ENCODE data around the gene TAS2R1. TPM values are rescaled to one million over a fixed set of nuclear protein-coding genes. Genes with fewer than 3 reads are reported as not detected.
"Not testable (repeated sequence)": the region's sequence is repeated elsewhere in the genome, so short reads cannot be mapped to it uniquely, and the experiment has no call there.

Gene TAS2R1
- total RNA-seq, 1 experiment from 2014 or later = not detected

DNA sequence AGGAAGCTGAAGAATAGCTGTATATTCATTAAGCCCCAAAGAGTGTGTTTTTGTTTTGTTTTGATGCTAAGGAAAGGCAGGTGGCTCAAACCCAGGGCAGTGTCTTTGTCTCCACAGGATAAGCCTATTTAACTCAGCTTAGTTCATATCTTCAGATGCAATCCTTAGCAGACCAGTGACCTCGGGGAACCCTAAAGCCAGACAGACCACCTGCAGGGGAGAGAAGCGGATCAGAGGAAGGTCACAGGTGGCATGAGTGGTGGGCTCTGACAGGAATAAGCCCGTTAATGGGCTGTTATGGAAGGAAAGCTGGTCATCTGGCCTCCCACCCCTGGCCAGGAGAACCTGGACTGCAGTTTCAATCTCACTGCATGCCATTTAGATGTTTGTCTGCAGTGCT is 30.8 kb downstream of the TAS2R1 start (continued):
- TF ChIP-seq, protein P1, sequence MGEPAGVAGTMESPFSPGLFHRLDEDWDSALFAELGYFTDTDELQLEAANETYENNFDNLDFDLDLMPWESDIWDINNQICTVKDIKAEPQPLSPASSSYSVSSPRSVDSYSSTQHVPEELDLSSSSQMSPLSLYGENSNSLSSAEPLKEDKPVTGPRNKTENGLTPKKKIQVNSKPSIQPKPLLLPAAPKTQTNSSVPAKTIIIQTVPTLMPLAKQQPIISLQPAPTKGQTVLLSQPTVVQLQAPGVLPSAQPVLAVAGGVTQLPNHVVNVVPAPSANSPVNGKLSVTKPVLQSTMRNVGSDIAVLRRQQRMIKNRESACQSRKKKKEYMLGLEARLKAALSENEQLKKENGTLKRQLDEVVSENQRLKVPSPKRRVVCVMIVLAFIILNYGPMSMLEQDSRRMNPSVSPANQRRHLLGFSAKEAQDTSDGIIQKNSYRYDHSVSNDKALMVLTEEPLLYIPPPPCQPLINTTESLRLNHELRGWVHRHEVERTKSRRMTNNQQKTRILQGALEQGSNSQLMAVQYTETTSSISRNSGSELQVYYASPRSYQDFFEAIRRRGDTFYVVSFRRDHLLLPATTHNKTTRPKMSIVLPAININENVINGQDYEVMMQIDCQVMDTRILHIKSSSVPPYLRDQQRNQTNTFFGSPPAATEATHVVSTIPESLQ (CRISPR knock-in tag; IDR thresholded peaks at IDR 0.05) = no peak
- no peak for TF ChIP-seq ZBTB21 (CRISPR knock-in tag; IDR thresholded peaks at IDR 0.05; ENCODE audit: borderline replicate concordance)
- TF ChIP-seq, protein P2, sequence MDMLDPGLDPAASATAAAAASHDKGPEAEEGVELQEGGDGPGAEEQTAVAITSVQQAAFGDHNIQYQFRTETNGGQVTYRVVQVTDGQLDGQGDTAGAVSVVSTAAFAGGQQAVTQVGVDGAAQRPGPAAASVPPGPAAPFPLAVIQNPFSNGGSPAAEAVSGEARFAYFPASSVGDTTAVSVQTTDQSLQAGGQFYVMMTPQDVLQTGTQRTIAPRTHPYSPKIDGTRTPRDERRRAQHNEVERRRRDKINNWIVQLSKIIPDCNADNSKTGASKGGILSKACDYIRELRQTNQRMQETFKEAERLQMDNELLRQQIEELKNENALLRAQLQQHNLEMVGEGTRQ (CRISPR knock-in tag; IDR thresholded peaks at IDR 0.05) = no peak
- TF ChIP-seq MYBL2 (CRISPR knock-in tag; IDR thresholded peaks at IDR 0.05) = no peak
- TF ChIP-seq, protein P3, sequence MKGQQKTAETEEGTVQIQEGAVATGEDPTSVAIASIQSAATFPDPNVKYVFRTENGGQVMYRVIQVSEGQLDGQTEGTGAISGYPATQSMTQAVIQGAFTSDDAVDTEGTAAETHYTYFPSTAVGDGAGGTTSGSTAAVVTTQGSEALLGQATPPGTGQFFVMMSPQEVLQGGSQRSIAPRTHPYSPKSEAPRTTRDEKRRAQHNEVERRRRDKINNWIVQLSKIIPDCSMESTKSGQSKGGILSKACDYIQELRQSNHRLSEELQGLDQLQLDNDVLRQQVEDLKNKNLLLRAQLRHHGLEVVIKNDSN (CRISPR knock-in tag; IDR thresholded peaks at IDR 0.05) = no peak
- no peak for TF ChIP-seq ZNF423 (CRISPR knock-in tag; IDR thresholded peaks at IDR 0.05)
- no peak for TF ChIP-seq MXD4 (CRISPR knock-in tag; IDR thresholded peaks at IDR 0.05; ENCODE audit: borderline replicate concordance)
- TF ChIP-seq, protein P4, sequence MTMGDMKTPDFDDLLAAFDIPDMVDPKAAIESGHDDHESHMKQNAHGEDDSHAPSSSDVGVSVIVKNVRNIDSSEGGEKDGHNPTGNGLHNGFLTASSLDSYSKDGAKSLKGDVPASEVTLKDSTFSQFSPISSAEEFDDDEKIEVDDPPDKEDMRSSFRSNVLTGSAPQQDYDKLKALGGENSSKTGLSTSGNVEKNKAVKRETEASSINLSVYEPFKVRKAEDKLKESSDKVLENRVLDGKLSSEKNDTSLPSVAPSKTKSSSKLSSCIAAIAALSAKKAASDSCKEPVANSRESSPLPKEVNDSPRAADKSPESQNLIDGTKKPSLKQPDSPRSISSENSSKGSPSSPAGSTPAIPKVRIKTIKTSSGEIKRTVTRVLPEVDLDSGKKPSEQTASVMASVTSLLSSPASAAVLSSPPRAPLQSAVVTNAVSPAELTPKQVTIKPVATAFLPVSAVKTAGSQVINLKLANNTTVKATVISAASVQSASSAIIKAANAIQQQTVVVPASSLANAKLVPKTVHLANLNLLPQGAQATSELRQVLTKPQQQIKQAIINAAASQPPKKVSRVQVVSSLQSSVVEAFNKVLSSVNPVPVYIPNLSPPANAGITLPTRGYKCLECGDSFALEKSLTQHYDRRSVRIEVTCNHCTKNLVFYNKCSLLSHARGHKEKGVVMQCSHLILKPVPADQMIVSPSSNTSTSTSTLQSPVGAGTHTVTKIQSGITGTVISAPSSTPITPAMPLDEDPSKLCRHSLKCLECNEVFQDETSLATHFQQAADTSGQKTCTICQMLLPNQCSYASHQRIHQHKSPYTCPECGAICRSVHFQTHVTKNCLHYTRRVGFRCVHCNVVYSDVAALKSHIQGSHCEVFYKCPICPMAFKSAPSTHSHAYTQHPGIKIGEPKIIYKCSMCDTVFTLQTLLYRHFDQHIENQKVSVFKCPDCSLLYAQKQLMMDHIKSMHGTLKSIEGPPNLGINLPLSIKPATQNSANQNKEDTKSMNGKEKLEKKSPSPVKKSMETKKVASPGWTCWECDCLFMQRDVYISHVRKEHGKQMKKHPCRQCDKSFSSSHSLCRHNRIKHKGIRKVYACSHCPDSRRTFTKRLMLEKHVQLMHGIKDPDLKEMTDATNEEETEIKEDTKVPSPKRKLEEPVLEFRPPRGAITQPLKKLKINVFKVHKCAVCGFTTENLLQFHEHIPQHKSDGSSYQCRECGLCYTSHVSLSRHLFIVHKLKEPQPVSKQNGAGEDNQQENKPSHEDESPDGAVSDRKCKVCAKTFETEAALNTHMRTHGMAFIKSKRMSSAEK (CRISPR knock-in tag; IDR thresholded peaks at IDR 0.05; ENCODE audit: borderline replicate concordance) = no peak
- TF ChIP-seq JUN (CRISPR knock-in tag; IDR thresholded peaks at IDR 0.05) = no peak
- no peak for TF ChIP-seq FOXK1 (CRISPR knock-in tag; IDR thresholded peaks at IDR 0.05)
- TF ChIP-seq ESRRA (CRISPR knock-in tag; IDR thresholded peaks at IDR 0.05; ENCODE audit: borderline replicate concordance) = no peak
- no peak for TF ChIP-seq ZNF263 (CRISPR knock-in tag; IDR thresholded peaks at IDR 0.05; ENCODE audit: low read depth)
- no peak for TF ChIP-seq SOX15 (CRISPR knock-in tag; IDR thresholded peaks at IDR 0.05)
- TF ChIP-seq ATF1 (CRISPR knock-in tag; IDR thresholded peaks at IDR 0.05) = no peak

DNA sequence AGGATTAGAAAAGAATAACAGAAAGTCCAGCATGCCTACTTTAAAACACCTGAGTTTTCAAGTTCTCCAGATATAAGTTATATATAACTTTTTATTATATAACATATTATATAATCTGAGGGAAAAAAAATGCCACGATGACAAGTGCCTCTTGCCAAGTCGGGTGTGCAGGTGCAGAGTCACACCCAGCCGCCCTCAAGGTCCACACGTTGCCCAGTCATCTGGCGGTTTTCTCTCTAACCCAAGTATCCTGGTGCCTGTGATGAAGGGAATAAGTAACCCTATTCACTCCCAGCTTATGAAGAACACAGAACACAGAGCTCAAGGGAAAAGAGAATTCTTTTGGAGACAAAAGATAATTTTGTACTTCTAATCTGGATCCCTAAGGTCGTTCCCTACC is 31.8 kb downstream of the TAS2R1 start:
- POLR2A ChIA-PET; CTCF ChIA-PET; ATAC-seq; DNase-seq (ENCODE audit: low spot score); H3K9me3 Mint-ChIP-seq; H3K27me3 Mint-ChIP-seq (ENCODE audit: low read depth); H3K4me3 Mint-ChIP-seq; H3K27ac Mint-ChIP-seq; H3K36me3 Mint-ChIP-seq: not testable (repeated sequence)
- H3K4me1 Mint-ChIP-seq = peaks cover 43% of the 10 kb centered on the region

DNA sequence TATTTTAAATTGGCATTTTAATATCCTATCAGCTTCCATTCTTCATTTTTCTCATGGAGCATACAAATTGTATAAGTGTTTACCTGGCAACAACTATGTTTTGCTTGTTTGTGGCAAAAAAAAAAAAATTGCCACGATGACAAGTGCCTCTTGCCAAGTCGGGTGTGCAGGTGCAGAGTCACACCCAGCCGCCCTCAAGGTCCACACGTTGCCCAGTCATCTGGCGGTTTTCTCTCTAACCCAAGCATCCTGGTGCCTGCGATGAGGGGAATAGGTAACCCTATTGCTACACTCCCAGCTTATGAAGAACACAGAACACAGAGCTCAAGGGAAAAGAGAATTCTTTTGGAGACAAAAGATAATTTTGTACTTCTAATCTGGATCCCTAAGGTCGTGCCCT is 32.8 kb downstream of the TAS2R1 start:
- CTCF ChIA-PET = not testable (repeated sequence)

More for the DNA sequence above, 32.8 kb downstream of the TAS2R1 start:
- ATAC-seq; DNase-seq (ENCODE audit: low spot score); H3K36me3 Mint-ChIP-seq; POLR2A ChIA-PET; H3K9me3 Mint-ChIP-seq; H3K27ac Mint-ChIP-seq; H3K27me3 Mint-ChIP-seq (ENCODE audit: low read depth); H3K4me3 Mint-ChIP-seq: not testable (repeated sequence)
- H3K4me1 Mint-ChIP-seq = peaks cover 43% of the 10 kb centered on the region
